Neuronal stem cell (in vitro differentiated cells): Measurements from ENCODE around the gene HSPA1L.
A peak's percentile ranks its signal among the peaks of the same experiment; 100 is the strongest.

Source experiments
- DNase-seq: peaks from one replicate; pipeline ENCODE4 v3.0.0-alpha.2; 2013; ENCODE audit warnings: low spot score
- H2AFZ ChIP-seq: one replicate; pipeline ENCODE4 v1.6.1; 2013; ENCODE audit warnings: mild to moderate bottlenecking, low read length, inconsistent platforms
- H2AK5ac ChIP-seq: 2 replicates; pipeline ENCODE4 v1.6.1; 2013; ENCODE audit warnings: low read depth, mild to moderate bottlenecking, inconsistent platforms, low read length, moderate library complexity, mixed read lengths
- H2BK120ac ChIP-seq: 2 replicates; pipeline ENCODE4 v1.6.1; 2013; ENCODE audit warnings: low read depth, mild to moderate bottlenecking, inconsistent platforms, low read length, moderate library complexity, mixed read lengths
- H2BK12ac ChIP-seq: one replicate; pipeline ENCODE4 v1.6.1; 2013; ENCODE audit warnings: low read length, inconsistent platforms
- H2BK15ac ChIP-seq: 2 replicates; pipeline ENCODE4 v1.6.1; 2013; ENCODE audit warnings: mild to moderate bottlenecking, low read length, inconsistent platforms, mixed read lengths
- H2BK5ac ChIP-seq: one replicate; pipeline ENCODE4 v1.6.1; 2013; ENCODE audit warnings: inconsistent platforms, mild to moderate bottlenecking, low read length, moderate library complexity
- H3K14ac ChIP-seq: one replicate; pipeline ENCODE4 v1.6.1; 2013; ENCODE audit warnings: low read length, inconsistent platforms
- H3K18ac ChIP-seq: 2 replicates; pipeline ENCODE4 v1.6.1; 2013; ENCODE audit warnings: low read length, inconsistent platforms
- H3K23ac ChIP-seq: 2 replicates; pipeline ENCODE4 v1.6.1; 2013; ENCODE audit warnings: low read depth, mild to moderate bottlenecking, mixed read lengths, low read length, inconsistent platforms; ENCODE audit not compliant: poor library complexity
- H3K27ac ChIP-seq: replicated peaks from 3 replicates; pipeline ENCODE4 v1.5.1; 2013; ENCODE audit warnings: low read length, inconsistent platforms
- H3K27me3 ChIP-seq, 3 experiments: 2 replicates each; pipeline ENCODE4 v1.6.1; 2013; ENCODE audit warnings: low read length in 3 of 3, mild to moderate bottlenecking in 2 of 3, inconsistent platforms in 1 of 3, low read depth in 1 of 3, mixed read lengths in 1 of 3, moderate library complexity in 1 of 3; ENCODE audit not compliant: control insufficient read depth in 3 of 3, insufficient read depth in 3 of 3
- H3K36me3 ChIP-seq, 2 donors: replicated peaks in 1 of 2; 2 replicates each; pipeline ENCODE4 v1.6.1; 2013; ENCODE audit warnings: low read length in 2 of 2; ENCODE audit not compliant: control insufficient read depth in 2 of 2, insufficient read depth in 2 of 2
- H3K4ac ChIP-seq: 2 replicates; pipeline ENCODE4 v1.6.1; 2013; ENCODE audit warnings: inconsistent platforms, mild to moderate bottlenecking, low read length, moderate library complexity
- H3K4me1 ChIP-seq, 2 donors: 1 replicate in 1 of 2; 2 replicates in 1 of 2; pipeline ENCODE4 v1.6.1; 2013; ENCODE audit warnings: low read length in 2 of 2, low read depth in 1 of 2; ENCODE audit not compliant: control insufficient read depth in 2 of 2, insufficient read depth in 1 of 2
- H3K4me2 ChIP-seq: one replicate; pipeline ENCODE4 v1.6.1; 2013; ENCODE audit warnings: mild to moderate bottlenecking, low read length, inconsistent platforms; ENCODE audit not compliant: insufficient read depth, poor library complexity, severe bottlenecking
- H3K4me3 ChIP-seq, 2 donors: 2 replicates each; pipeline ENCODE4 v1.5.1; 2013; ENCODE audit warnings: low read length in 2 of 2, mild to moderate bottlenecking in 2 of 2, inconsistent platforms in 1 of 2, moderate library complexity in 1 of 2
- H3K79me1 ChIP-seq: one replicate; pipeline ENCODE4 v1.6.1; 2013; ENCODE audit warnings: low read depth, mild to moderate bottlenecking, inconsistent platforms, low read length, moderate library complexity
- H3K9ac ChIP-seq: one replicate; pipeline ENCODE4 v1.6.1; 2013; ENCODE audit warnings: mild to moderate bottlenecking, low read depth, low read length, inconsistent platforms; ENCODE audit not compliant: poor library complexity
- H3K9me3 ChIP-seq, 2 donors: replicated peaks in 1 of 2; 2 replicates each; pipeline versions ENCODE3 to v1.6.1; 2013; ENCODE audit warnings: low read length in 2 of 2, mild to moderate bottlenecking in 2 of 2, inconsistent platforms in 1 of 2, low read depth in 1 of 2, mixed read lengths in 1 of 2, moderate library complexity in 1 of 2; ENCODE audit not compliant: control insufficient read depth in 2 of 2, insufficient read depth in 1 of 2
- H4K8ac ChIP-seq: one replicate; pipeline ENCODE4 v1.6.1; 2013; ENCODE audit warnings: low read depth, mild to moderate bottlenecking, inconsistent platforms, low read length, moderate library complexity
- H4K91ac ChIP-seq: one replicate; pipeline ENCODE4 v1.6.1; 2013; ENCODE audit warnings: low read length, low read depth, mild to moderate bottlenecking, inconsistent platforms; ENCODE audit not compliant: poor library complexity
- WGBS, 2 donors: extraction: QIAGEN DNeasy Blood & Tissue Kit; methylation state at CpG; one replicate each; pipeline ENCODE4 v1.1.7; 2013; ENCODE audit warnings: missing lambda C conversion rate in 2 of 2, mixed read lengths in 1 of 2; ENCODE audit not compliant: insufficient read length in 2 of 2, insufficient replicate concordance in 1 of 2; ENCODE audit errors: extremely low coverage in 2 of 2; 5-methylcytosine and 5-hydroxymethylcytosine counted together

HSPA1L gene

DNA sequence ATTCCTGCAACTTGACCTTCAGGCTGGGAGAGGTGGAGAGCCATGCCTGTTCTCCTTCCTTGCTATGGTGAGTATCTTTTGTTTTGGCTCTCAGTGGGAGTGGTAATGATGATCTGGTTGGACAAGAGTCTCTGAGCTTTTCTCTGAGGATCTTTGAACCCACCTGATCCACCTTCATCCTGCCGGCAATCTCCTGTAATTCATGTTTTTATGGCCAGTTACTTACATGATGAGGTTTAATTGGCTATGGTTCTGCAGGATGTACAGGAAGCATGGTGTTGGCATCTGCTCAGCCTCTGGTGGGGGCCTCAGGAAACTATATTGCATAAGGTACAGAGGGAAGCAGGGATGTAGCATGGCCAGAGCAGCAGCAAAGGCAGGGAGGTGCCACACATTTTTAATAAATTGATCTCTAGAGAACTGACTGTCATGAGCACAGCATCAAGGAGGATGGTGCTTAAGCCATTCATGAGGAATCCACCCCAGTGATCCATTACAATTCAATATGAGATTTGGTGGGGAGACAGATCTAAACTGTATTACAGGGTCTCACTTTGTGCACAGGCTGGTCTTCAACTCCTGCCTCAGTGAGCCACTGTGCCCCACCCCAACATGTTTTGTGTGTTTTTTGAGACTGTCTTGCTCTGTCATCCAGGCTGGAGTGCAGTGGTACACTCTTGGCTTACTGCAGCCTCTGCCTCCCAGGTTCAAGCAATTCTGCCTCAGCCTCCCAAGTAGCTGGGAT, 22.5 kb upstream of the HSPA1L start:
- peaks cover 4 to 16% of the 10 kb centered on the region in 2 donors for H3K4me1 ChIP-seq
- peaks cover 0 to 3% of the 10 kb centered on the region in 2 donors for H3K9me3 ChIP-seq
- peaks cover 39 to 55% of the 10 kb centered on the region in 2 donors for H3K36me3 ChIP-seq

DNA sequence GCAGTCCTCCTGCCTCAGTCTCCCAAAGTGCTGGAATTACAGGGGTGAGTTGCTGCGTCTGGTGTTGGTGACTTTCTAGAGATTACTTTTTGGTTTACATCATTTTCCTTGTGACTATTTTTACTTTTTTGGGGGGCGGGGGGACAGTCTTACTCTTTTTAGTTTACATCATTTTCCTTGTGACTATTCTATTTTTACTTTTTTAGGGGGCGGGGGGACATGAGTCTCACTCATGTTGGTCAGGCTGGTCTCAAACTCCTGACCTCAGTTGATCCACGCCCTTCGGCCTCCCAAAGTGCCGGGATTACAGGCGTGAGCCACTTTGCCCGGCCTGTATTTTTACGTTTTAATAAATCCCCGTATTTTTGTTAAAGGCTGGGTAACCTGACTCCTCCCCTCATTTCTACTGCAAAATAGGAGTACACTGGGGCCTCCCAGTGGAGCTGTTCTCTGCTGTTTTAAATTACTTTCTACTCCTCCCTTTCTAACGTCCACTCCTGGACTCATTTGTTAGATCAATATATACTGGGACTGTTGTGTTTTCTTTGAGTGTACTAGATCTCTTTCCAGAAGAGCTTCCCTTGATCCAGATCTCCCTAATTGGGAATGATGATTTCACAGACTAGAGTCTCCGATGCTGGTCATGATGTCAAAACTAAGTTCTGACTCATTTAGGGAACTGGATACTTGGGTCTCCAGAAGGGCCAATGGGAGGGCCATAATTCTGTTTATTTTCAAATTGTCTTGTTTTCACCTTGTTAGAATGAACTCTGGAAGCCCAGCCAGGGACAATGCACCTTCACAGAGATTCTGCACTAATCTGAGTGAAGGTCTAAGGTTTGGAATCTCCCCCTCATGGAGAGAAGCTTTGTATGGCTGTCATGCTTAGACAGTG, 21.6 kb upstream of the HSPA1L start:
- H3K4me1 ChIP-seq = peaks cover 4 to 16% of the 10 kb centered on the region in 2 donors
- H3K4me2 ChIP-seq = peak overlapping the region; percentile 60
- H3K9me3 ChIP-seq = peaks cover 0 to 3% of the 10 kb centered on the region in 2 donors
- no peak overlapping the region for H2AK5ac ChIP-seq
- peak overlapping the region; percentile 34 for H3K27ac ChIP-seq
- no peak overlapping the region for H3K14ac ChIP-seq
- H3K36me3 ChIP-seq = peaks cover 37 to 55% of the 10 kb centered on the region in 2 donors
- H3K27me3 ChIP-seq = no peaks in the 10 kb centered on the region
- no peak overlapping the region for H3K9ac ChIP-seq
- no peak overlapping the region for H3K18ac ChIP-seq
- no peak overlapping the region for H2BK5ac ChIP-seq
- H2AFZ ChIP-seq = no peak overlapping the region
- H4K91ac ChIP-seq = no peak overlapping the region
- H3K79me1 ChIP-seq = peaks cover 8% of the 10 kb centered on the region
- H2BK12ac ChIP-seq = no peak overlapping the region
- H4K8ac ChIP-seq = no peak overlapping the region
- H3K4me3 ChIP-seq = peak overlapping the region; percentile 73 to 92
- H2BK120ac ChIP-seq = no peak overlapping the region
- WGBS, 2 donors = no CpG with 5 or more reads among the region's 12 CpGs
- H3K4ac ChIP-seq = no peak overlapping the region
- DNase-seq = no peak
- H2BK15ac ChIP-seq = no peak overlapping the region
- no peak overlapping the region for H3K23ac ChIP-seq

More for the DNA sequence above, 22.5 kb upstream of the HSPA1L start:
- no peak overlapping the region for H2BK5ac ChIP-seq
- H3K14ac ChIP-seq = no peak overlapping the region
- no peak overlapping the region for H3K23ac ChIP-seq
- H3K9ac ChIP-seq = no peak overlapping the region
- H3K4ac ChIP-seq = no peak overlapping the region
- H3K4me2 ChIP-seq = peak overlapping the region; percentile 23
- peaks cover 8% of the 10 kb centered on the region for H3K79me1 ChIP-seq
- no peak overlapping the region for H2BK12ac ChIP-seq
- H4K91ac ChIP-seq = no peak overlapping the region
- no peak overlapping the region for H2AFZ ChIP-seq
- H3K27me3 ChIP-seq = no peaks in the 10 kb centered on the region
- H3K4me3 ChIP-seq = peak overlapping the region in 1 of 2 donors; percentile 92
- no peak overlapping the region for H4K8ac ChIP-seq
- no peak overlapping the region for H3K18ac ChIP-seq
- no peak overlapping the region for H2BK120ac ChIP-seq
- no CpG with 5 or more reads among the region's 1 CpG for WGBS, 2 donors
- no peak overlapping the region for H2AK5ac ChIP-seq
- H2BK15ac ChIP-seq = no peak overlapping the region
- no peak overlapping the region for H3K27ac ChIP-seq
- DNase-seq = no peak

DNA sequence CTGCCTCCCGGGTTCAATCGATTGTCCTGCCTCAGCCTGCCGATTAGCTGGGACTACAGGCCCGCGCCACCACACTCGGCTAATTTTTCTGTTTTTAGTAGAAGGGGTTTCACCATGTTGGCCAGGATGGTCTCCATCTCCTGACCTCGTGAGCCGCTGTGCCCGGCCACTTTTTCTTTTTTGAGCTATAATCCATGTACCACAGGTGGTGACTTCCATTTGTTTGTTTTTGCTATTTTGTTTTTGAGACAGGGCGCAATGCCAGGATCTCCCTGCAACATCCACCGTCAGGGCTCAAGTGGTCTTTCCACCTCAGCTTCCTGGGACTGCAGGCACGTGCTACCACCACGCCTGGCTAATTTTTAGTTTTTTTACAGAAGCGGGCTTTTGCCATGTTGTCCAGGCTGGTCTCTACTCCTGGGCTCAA, 21.0 kb upstream of the HSPA1L start:
- Histone ChIP-seq H2BK5ac (no peak overlapping the region), H4K8ac (no peak overlapping the region), H3K36me3 (peaks cover 37 to 58% of the 10 kb centered on the region in 2 donors), H3K27ac (peak overlapping the region; percentile 34), H3K18ac (no peak overlapping the region), H2AK5ac (no peak overlapping the region), H3K4ac (no peak overlapping the region), H3K79me1 (peaks cover 8% of the 10 kb centered on the region), H2AFZ (no peak overlapping the region), H3K4me2 (peak overlapping the region; percentile 60), H3K27me3 (no peaks in the 10 kb centered on the region), H3K23ac (no peak overlapping the region), H2BK120ac (no peak overlapping the region), H3K4me3 (peak overlapping the region; percentile 73 to 92), H3K14ac (no peak overlapping the region), H2BK12ac (no peak overlapping the region), H3K9me3 (peaks cover 0 to 3% of the 10 kb centered on the region in 2 donors), H4K91ac (no peak overlapping the region), H3K9ac (peak overlapping the region; percentile 55), H3K4me1 (peaks cover 4 to 16% of the 10 kb centered on the region in 2 donors), H2BK15ac (no peak overlapping the region)
- DNase-seq = no peak
- WGBS, 2 donors = no CpG with 5 or more reads among the region's 14 CpGs
